Embryonic facial prominence (tissue), 1 donor: ENCODE data around the gene CNBD2.
"Not testable (repeated sequence)": the region's sequence is repeated elsewhere in the genome, so short reads cannot be mapped to it uniquely, and the experiment has no call there.

Experiments
- DNase-seq: peaks from one replicate; pipeline ENCODE4 v3.0.0-alpha.2; 2016; ENCODE audit errors: extremely low spot score

Gene CNBD2

GRCh38 chr20:35974256-35974655 is 5.9 kb downstream of the CNBD2 start:
- no peak for DNase-seq

- no peak for DNase-seq
Measured at GRCh38 chr20:35975576-35976373, 7.4 kb downstream of the CNBD2 start.

GRCh38 chr20:35978041-35978513 is 9.7 kb downstream of the CNBD2 start:
- no peak for DNase-seq

GRCh38 chr20:35979544-35979943 is 11.2 kb downstream of the CNBD2 start:
- DNase-seq = no peak

- DNase-seq = no peak
Measured at GRCh38 chr20:35981969-35982368, 13.6 kb downstream of the CNBD2 start.

- no peak for DNase-seq
Measured at GRCh38 chr20:35984382-35984781, 16.0 kb downstream of the CNBD2 start.

- DNase-seq = no peak
Measured at GRCh38 chr20:35985806-35986205, 17.4 kb downstream of the CNBD2 start.

- no peak for DNase-seq
Measured at GRCh38 chr20:35988910-35989463, 20.6 kb downstream of the CNBD2 start.

- DNase-seq = no peak
Measured at GRCh38 chr20:35991142-35991771, 22.9 kb downstream of the CNBD2 start.

GRCh38 chr20:35992713-35993335 is 24.4 kb downstream of the CNBD2 start:
- DNase-seq = peak; percentile 30

GRCh38 chr20:35994994-35995453 is 26.6 kb downstream of the CNBD2 start:
- no peak for DNase-seq

- DNase-seq = not testable (repeated sequence)
Measured at GRCh38 chr20:35996492-35996891, 28.1 kb downstream of the CNBD2 start.

GRCh38 chr20:36001331-36001730 is 32.9 kb downstream of the CNBD2 start:
- DNase-seq = not testable (repeated sequence)

- DNase-seq = no peak
Measured at GRCh38 chr20:36002855-36003254, 34.5 kb downstream of the CNBD2 start.

GRCh38 chr20:36004045-36004444 is 35.7 kb downstream of the CNBD2 start:
- DNase-seq = no peak

- DNase-seq = no peak
Measured at GRCh38 chr20:36008461-36009035, 40.2 kb downstream of the CNBD2 start.

GRCh38 chr20:36010076-36010475 is 41.7 kb downstream of the CNBD2 start:
- no peak for DNase-seq

GRCh38 chr20:36010825-36011224 is 42.4 kb downstream of the CNBD2 start:
- DNase-seq = no peak

GRCh38 chr20:36015806-36016403 is 47.5 kb downstream of the CNBD2 start:
- no peak for DNase-seq

- DNase-seq = peak; percentile 41
Measured at GRCh38 chr20:36017048-36017951, 48.9 kb downstream of the CNBD2 start.
